ENCODE measurements around the gene COL11A1.
"Not testable (repeated sequence)": the region's sequence is repeated elsewhere in the genome, so short reads cannot be mapped to it uniquely, and the experiment has no call there.

COL11A1 gene

GRCh38 chr1:103084181-103084580 lies 24.1 kb downstream of the COL11A1 start:
- no peak for DNase-seq (ENCODE audit: low read depth)

GRCh38 chr1:103075316-103076000 lies 32.9 kb downstream of the COL11A1 start:
- DNase-seq (ENCODE audit: low read depth): no peak

- DNase-seq (ENCODE audit: low read depth): no peak
Observed at GRCh38 chr1:103074224-103074623, 34.1 kb downstream of the COL11A1 start.

DNA sequence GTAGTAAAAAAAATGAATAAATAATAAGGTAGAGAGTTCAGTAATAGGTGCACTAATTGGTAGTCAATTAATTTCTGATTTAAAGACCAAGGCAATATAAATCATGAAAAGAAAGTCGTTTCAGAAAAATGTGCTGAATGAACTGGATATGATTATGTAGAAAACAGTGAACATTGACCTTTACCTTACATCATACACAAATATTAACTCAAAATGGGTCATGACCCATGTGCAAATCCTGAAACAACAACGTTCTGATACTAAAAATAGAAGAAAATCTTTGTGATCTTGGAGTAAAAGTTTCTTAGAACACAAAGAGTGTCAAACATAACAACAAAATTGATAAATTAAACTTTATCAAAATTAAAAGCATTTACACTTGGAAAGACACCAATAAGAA lies 39.1 kb downstream of the COL11A1 start:
- DNase-seq (ENCODE audit: low read depth): no peak

GRCh38 chr1:103063921-103064320 lies 44.4 kb downstream of the COL11A1 start:
- no peak for DNase-seq (ENCODE audit: low read depth)

DNA sequence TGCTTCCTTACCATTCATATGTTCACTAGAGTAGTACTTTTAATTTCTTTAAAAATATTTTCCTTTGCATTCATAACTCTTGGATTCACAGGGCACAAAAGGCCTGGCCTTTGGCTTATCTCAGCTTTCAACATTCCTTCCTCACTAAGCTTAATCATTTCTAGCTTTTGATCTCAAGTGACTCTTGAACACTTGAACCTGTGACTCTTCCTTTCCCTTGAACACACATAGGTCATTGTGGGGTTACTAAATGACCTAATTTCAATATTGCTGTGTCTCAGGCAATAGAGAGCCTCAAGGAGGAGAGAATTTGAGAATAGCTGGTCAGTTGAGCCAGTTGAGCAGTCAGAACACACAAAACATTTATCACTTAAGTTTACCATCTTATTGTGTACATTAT lies 49.9 kb downstream of the COL11A1 start:
- DNase-seq (ENCODE audit: low read depth): no peak

- DNase-seq (ENCODE audit: low read depth): no peak
Observed at GRCh38 chr1:103056423-103056822, 51.9 kb downstream of the COL11A1 start.

- DNase-seq (ENCODE audit: low read depth): not testable (repeated sequence)
Observed at GRCh38 chr1:103028110-103028509, 80.2 kb downstream of the COL11A1 start.

- no peak for DNase-seq (ENCODE audit: low read depth)
Observed at GRCh38 chr1:103025858-103026409, 82.4 kb downstream of the COL11A1 start.

GRCh38 chr1:103024051-103024450 lies 84.3 kb downstream of the COL11A1 start:
- no peak for DNase-seq (ENCODE audit: low read depth)

DNA sequence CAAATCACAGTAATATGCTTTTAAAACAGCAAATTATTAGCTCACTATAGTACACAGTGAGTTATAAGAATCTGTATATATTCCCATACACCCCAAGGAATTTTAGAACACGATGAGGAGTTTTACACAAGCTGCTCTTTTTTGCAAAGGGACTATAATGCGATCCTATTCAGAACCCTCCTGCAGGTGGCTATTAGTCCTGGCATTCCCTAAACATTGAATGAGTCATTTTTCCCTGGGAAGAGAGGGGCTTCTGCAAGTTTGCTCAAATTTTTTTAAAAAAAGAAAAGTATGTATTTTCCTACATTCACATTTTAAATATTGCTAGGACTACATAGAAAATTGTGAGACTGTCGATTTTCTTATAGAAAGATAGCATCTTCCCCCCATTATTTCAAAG lies 106.3 kb downstream of the COL11A1 start:
- DNase-seq (ENCODE audit: low read depth): no peak

- DNase-seq (ENCODE audit: low read depth): no peak
Observed at GRCh38 chr1:102978874-102979273, 129.4 kb downstream of the COL11A1 start.

- no peak for DNase-seq (ENCODE audit: low read depth)
Observed at GRCh38 chr1:102977292-102977691, 131.0 kb downstream of the COL11A1 start.

DNA sequence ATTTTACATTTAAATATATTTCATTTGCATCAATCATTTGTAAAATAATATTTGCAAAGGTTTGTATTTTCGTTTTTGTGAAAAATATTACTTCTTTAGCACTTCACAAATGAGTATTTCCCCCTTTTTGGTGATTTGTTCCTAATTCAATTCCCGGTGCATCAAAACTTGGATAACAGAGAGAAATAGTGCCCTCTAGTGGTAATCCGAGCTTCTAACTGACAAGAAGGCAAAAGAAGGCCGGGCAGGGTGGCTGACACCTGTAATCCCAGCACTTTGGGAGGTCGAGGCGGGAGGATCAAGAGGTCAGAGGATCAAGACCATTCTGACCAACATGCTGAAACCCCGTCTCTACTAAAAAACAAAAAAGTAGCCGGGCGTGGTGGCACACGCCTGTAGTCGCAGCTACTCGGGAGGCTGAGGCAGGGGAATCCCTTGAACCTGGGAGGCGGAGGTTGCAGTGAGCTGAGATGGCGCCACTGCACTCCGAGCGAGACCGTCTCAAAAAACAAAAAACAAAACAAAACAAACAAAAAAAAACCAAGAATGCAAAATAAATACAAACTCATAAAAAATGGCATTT lies 137.7 kb downstream of the COL11A1 start:
- no peak for DNase-seq (ENCODE audit: low read depth)

- DNase-seq (ENCODE audit: low read depth): no peak
Observed at GRCh38 chr1:102967786-102968185, 140.5 kb downstream of the COL11A1 start.

- DNase-seq (ENCODE audit: low read depth): no peak
Observed at GRCh38 chr1:102961549-102961948, 146.8 kb downstream of the COL11A1 start.

GRCh38 chr1:102954576-102954975 lies 153.7 kb downstream of the COL11A1 start:
- no peak for DNase-seq (ENCODE audit: low read depth)

DNA sequence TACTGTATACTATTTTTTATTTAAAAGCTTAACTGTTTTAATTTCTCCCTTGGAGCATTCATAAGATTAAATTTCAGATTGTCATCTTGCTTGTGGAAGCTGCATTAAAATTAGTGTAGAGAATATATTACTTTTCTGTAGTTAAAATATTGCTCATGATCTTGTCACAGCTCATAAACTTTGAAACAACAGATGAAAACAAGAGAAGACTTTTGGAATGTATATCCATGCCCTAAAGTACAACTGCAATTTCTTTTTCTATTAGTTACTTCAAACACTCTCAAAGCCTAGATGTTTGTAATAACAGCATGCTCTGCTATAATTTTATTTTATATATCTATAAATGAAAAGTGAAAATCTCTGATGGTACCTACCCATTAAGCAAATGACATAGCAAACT lies 155.9 kb downstream of the COL11A1 start:
- no peak for DNase-seq (ENCODE audit: low read depth)

DNA sequence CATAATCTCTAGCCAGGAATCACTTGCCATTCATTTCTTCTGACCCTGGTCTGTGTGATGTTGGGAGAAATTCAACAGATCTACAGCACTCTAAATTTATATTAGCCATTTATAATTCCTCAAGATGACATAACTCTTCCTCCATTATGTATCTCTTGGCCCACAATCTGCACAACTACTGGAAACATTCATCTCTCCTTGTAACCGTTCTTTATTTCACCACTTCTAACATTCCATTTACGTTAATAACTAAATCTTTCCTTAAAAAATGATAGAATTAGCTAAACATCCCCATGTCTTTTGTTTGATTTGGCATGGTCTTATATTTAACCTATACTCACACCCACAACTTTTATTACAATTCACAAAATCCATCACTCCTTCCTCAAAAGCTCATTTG lies 166.0 kb downstream of the COL11A1 start:
- DNase-seq (ENCODE audit: low read depth): no peak

GRCh38 chr1:102941366-102941947 lies 166.9 kb downstream of the COL11A1 start:
- DNase-seq (ENCODE audit: low read depth): no peak

- DNase-seq (ENCODE audit: low read depth): no peak
Observed at GRCh38 chr1:102937401-102937800, 170.9 kb downstream of the COL11A1 start.

GRCh38 chr1:102933362-102933761 lies 175.0 kb downstream of the COL11A1 start:
- DNase-seq (ENCODE audit: low read depth): not testable (repeated sequence)

DNA sequence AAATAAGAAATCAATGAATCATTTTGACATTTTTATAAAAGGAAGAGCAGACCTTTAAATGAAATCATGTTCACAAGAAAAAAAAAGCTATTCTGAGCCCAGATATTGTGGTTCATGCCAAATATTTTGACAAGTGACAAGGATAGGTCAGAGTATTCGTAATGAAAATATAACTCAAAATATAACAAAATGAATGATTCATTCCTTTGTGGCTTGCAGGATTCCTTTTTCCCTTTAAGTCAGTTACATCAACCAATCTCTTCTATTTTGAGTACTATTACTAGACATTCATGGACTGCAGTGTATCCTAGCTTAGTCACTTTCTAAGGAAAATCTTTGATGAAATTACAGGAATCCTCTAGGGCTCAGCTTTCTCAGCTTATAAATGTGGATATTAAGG lies 188.7 kb downstream of the COL11A1 start:
- no peak for DNase-seq (ENCODE audit: low read depth)

All from T follicular helper cell (primary cell).